ENCODE measurements around the gene OTOP3. TPM values are rescaled to one million over a fixed set of nuclear protein-coding genes. Genes with fewer than 3 reads are reported as not detected.

The OTOP3 gene
- total and polyA plus RNA-seq, 8 donors, result 0.18 to 2.6 TPM; not detected in 6

DNA sequence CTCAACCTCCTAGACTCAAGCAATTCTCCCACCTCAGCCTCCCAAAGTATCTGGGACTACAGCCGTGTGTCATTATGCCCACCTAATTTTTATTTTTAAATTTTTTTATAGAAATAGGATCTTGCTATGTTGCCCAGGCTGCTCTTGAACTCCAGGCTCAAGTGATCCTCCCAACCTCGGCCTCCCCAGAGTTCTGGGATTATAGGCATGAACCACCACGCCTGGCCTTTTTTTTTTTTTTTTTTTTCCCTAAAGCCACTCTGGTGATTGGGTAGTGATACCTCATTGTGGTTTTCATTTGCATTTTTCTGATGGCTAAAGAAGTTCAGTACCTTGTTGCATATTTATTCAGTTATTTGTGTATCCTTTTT, 50.5 kb downstream of the OTOP3 start:
- Histone ChIP-seq H3K27ac (peak overlapping the region in 3 of 5 donors; percentile 95), H3K4me1 (peaks cover 40 to 79% (median 64%) of the 10 kb centered on the region in 4 donors), H3K36me3 (no peaks in the 10 kb centered on the region), H3K9me3 (no peaks in the 10 kb centered on the region), H3K27me3 (peaks cover 0 to 8% (median 0%) of the 10 kb centered on the region in 3 donors), H3K4me3 (no peak overlapping the region)
- 74 to 93% (median 77%) methylated on average over 3 of the region's 3 CpGs for WGBS, 5 donors
- TF ChIP-seq, protein P1, sequence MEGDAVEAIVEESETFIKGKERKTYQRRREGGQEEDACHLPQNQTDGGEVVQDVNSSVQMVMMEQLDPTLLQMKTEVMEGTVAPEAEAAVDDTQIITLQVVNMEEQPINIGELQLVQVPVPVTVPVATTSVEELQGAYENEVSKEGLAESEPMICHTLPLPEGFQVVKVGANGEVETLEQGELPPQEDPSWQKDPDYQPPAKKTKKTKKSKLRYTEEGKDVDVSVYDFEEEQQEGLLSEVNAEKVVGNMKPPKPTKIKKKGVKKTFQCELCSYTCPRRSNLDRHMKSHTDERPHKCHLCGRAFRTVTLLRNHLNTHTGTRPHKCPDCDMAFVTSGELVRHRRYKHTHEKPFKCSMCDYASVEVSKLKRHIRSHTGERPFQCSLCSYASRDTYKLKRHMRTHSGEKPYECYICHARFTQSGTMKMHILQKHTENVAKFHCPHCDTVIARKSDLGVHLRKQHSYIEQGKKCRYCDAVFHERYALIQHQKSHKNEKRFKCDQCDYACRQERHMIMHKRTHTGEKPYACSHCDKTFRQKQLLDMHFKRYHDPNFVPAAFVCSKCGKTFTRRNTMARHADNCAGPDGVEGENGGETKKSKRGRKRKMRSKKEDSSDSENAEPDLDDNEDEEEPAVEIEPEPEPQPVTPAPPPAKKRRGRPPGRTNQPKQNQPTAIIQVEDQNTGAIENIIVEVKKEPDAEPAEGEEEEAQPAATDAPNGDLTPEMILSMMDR (IDR thresholded peaks at IDR 0.05), result no peak
- TF ChIP-seq EP300 (IDR thresholded peaks at IDR 0.05), result no peak
- no peak for TF ChIP-seq POLR2A (IDR thresholded peaks at IDR 0.05)
- no peak for TF ChIP-seq POLR2AphosphoS5 (IDR thresholded peaks at IDR 0.05)
- intact Hi-C loops (cut with DNase I; ENCODE audit: low total_unique reads), result no loop called here
- DNase-seq, result no peak

- Histone ChIP-seq H3K36me3 (no peaks in the 10 kb centered on the region), H3K27me3 (peaks cover 0 to 8% (median 0%) of the 10 kb centered on the region in 3 donors), H3K4me1 (peaks cover 39 to 76% (median 60%) of the 10 kb centered on the region in 4 donors), H3K9me3 (no peaks in the 10 kb centered on the region), H3K27ac (peak within 1 kb of the TSS; percentile 94 to 98 (median 95)), H3K4me3 (peak within 1 kb of the TSS; percentile 74 to 93 (median 85))
- peak; percentile 98 for DNase-seq
- 0% methylated on average over 28 to 51 of the region's 51 CpGs for WGBS, 5 donors
- no peak for TF ChIP-seq EP300 (IDR thresholded peaks at IDR 0.05)
- TF ChIP-seq, protein P1 (IDR thresholded peaks at IDR 0.05), result no peak
- TF ChIP-seq POLR2A (IDR thresholded peaks at IDR 0.05), result no peak
- TF ChIP-seq POLR2AphosphoS5 (IDR thresholded peaks at IDR 0.05), result peak; percentile 79 to 95 (median 94)
- intact Hi-C loops (cut with DNase I; ENCODE audit: low total_unique reads), result no loop called here
Observed at GRCh38 chr17:74987418-74987908, 51.8 kb downstream of the OTOP3 start, which contains the start of gene CDR2L. Gene CDR2L (plus strand): TSS chr17:74987632. CDS start chr17:74988044, 412 bp downstream.

DNA sequence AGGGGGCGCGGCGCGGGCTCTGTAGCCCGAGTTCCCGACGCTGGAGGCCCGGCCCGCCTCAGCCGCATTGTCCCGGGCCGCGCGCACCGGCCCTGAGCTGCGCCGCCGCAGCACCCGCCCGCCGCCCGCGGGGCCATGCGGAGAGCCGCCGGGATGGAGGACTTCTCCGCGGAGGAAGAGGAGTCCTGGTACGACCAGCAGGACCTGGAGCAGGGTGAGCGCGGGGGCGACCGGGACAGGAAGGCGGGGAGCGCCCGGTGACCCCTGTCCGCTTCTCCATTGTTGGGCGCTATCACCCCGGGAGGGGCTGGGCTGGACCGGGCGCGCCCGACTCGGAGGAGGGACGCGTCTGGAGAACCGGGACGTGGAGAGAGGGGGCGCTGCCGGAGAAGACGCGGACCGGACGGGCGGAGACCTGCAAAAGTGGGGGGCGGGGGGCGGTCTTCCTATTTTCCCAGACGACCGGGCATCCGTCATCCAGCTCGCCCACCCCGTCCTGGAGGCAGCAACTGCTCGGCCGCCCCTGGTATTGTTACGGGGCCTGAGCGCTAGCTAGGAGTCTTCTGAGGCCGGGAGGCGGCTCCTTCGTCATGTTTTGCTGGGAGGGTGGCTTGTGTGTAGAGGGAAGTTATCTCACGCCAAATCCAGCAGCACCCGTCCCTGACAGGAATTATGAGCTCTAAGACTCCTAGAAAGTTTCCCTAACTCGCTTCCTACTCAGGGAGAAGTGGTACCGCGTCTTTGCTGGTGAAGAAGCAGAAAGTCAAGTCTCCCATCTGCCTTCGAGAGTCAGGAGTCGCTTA, 52.4 kb downstream of the OTOP3 start:
- intact Hi-C loops (cut with DNase I; ENCODE audit: low total_unique reads), result no loop called here
- Histone ChIP-seq H3K9me3 (no peaks in the 10 kb centered on the region), H3K36me3 (no peaks in the 10 kb centered on the region), H3K4me1 (peaks cover 38 to 76% (median 59%) of the 10 kb centered on the region in 4 donors), H3K27me3 (peaks cover 0 to 8% (median 0%) of the 10 kb centered on the region in 3 donors), H3K27ac (peak overlapping the region; percentile 94 to 98 (median 95)), H3K4me3 (peak overlapping the region; percentile 74 to 93 (median 85))
- DNase-seq, result peak; percentile 74 to 95
- 0 to 5% (median 1%) methylated on average over 24 to 76 of the region's 76 CpGs for WGBS, 5 donors
- TF ChIP-seq POLR2A (IDR thresholded peaks at IDR 0.05), result no peak
- TF ChIP-seq EP300 (IDR thresholded peaks at IDR 0.05), result no peak
- TF ChIP-seq, protein P1 (IDR thresholded peaks at IDR 0.05), result peak in 4 of 7 experiments; percentile 20 to 49 (median 44)
- peak in 2 of 3 donors; percentile 42 to 56 for TF ChIP-seq POLR2AphosphoS5 (IDR thresholded peaks at IDR 0.05)

GRCh38 chr17:74990581-74991105, 54.9 kb downstream of the OTOP3 start:
- Histone ChIP-seq H3K27me3 (peaks cover 0 to 8% (median 0%) of the 10 kb centered on the region in 3 donors), H3K9me3 (no peaks in the 10 kb centered on the region), H3K4me3 (no peak overlapping the region), H3K27ac (peak overlapping the region; percentile 10 to 95 (median 95)), H3K36me3 (peaks cover 0 to 4% (median 0%) of the 10 kb centered on the region in 4 donors), H3K4me1 (peaks cover 31 to 73% (median 56%) of the 10 kb centered on the region in 4 donors)
- TF ChIP-seq POLR2A (IDR thresholded peaks at IDR 0.05) (no peak), EP300 (IDR thresholded peaks at IDR 0.05) (no peak), POLR2AphosphoS5 (IDR thresholded peaks at IDR 0.05) (no peak)
- TF ChIP-seq, protein P1 (IDR thresholded peaks at IDR 0.05), result no peak
- intact Hi-C loops (cut with DNase I; ENCODE audit: low total_unique reads), result no loop called here
- no peak for DNase-seq
- WGBS, 5 donors, result 79 to 86% (median 82%) methylated on average over 9 to 10 of the region's 10 CpGs
